ENCODE results near the gene LOXHD1.

DNA sequence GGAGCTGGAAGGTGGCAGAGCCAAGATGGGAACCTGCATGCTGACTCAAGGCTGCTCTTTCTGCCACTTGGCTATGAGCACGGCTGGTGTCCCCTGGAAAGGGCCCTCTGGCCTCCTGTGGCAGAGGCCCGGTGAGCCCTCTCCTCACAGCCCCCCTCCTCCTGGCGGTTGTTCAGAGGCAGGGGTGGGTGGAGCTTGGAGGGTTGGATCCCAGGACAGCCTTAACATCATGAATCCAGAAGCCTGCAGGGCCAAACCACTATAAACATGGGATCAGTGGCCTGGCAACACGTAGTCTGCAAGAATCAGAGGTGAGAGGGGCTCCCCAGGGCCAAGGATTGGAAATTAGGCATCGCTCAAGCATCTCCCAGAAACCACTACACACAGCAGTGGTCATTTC, 48.5 kb upstream of the LOXHD1 start:
- no peak for TF ChIP-seq EZH2 (IDR thresholded peaks at IDR 0.05; ENCODE audit: borderline replicate concordance, low read length)
- TF ChIP-seq, protein P1, sequence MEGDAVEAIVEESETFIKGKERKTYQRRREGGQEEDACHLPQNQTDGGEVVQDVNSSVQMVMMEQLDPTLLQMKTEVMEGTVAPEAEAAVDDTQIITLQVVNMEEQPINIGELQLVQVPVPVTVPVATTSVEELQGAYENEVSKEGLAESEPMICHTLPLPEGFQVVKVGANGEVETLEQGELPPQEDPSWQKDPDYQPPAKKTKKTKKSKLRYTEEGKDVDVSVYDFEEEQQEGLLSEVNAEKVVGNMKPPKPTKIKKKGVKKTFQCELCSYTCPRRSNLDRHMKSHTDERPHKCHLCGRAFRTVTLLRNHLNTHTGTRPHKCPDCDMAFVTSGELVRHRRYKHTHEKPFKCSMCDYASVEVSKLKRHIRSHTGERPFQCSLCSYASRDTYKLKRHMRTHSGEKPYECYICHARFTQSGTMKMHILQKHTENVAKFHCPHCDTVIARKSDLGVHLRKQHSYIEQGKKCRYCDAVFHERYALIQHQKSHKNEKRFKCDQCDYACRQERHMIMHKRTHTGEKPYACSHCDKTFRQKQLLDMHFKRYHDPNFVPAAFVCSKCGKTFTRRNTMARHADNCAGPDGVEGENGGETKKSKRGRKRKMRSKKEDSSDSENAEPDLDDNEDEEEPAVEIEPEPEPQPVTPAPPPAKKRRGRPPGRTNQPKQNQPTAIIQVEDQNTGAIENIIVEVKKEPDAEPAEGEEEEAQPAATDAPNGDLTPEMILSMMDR (conservative IDR thresholded peaks at IDR 0.05 in 1 of 2, IDR thresholded peaks at IDR 0.05 in 1 of 2; ENCODE audit: extremely low read depth in 1 of 2, insufficient read depth in 1 of 2, low read depth in 1 of 2, low read length in 2 of 2), result no peak
